NB4 (cell line): ENCODE results near the gene MAP2K3.
"Not testable (repeated sequence)": the region's sequence is repeated elsewhere in the genome, so short reads cannot be mapped to it uniquely, and the experiment has no call there.

Experiments used
- DNase-seq: peaks from one replicate; pipeline ENCODE4 v3.0.0; 2010; ENCODE audit warnings: low read depth
- H3K4me3 ChIP-seq: one replicate; pipeline ENCODE4 v1.5.1; 2011; ENCODE audit warnings: mild to moderate bottlenecking, low read depth, low read length, moderate library complexity
- CTCF ChIP-seq: IDR thresholded peaks from one replicate; pipeline ENCODE4 v1.5.1; 2012; ENCODE audit warnings: low read depth, low read length
- MAX ChIP-seq: IDR thresholded peaks from 2 replicates; pipeline ENCODE4 v1.6.1; 2011; ENCODE audit warnings: low read depth, low read length
- MYC ChIP-seq: IDR thresholded peaks from 2 replicates; pipeline ENCODE4 v1.6.1; 2011; ENCODE audit warnings: low read depth, low read length
- POLR2A ChIP-seq: IDR thresholded peaks from 2 replicates; pipeline ENCODE4 v1.6.1; 2011; ENCODE audit warnings: mild to moderate bottlenecking; ENCODE audit not compliant: insufficient read length; ENCODE audit errors: extremely low read depth

Gene MAP2K3

GRCh38 chr17:21344801-21345200 lies 60.3 kb downstream of the MAP2K3 start:
- H3K4me3 ChIP-seq, DNase-seq: not testable (repeated sequence)

GRCh38 chr17:21345236-21345635 lies 60.7 kb downstream of the MAP2K3 start:
- TF ChIP-seq MYC: no peak
- TF ChIP-seq POLR2A: no peak
- TF ChIP-seq CTCF: no peak
- TF ChIP-seq MAX: no peak
- no peak overlapping the region for H3K4me3 ChIP-seq
- DNase-seq: no peak

GRCh38 chr17:21346107-21346506 lies 61.6 kb downstream of the MAP2K3 start:
- H3K4me3 ChIP-seq: not testable (repeated sequence)

GRCh38 chr17:21346651-21347250 lies 62.2 kb downstream of the MAP2K3 start:
- not testable (repeated sequence) for H3K4me3 ChIP-seq, DNase-seq

More at GRCh38 chr17:21346107-21346506, 61.6 kb downstream of the MAP2K3 start:
- DNase-seq: not testable (repeated sequence)

- not testable (repeated sequence) for H3K4me3 ChIP-seq, DNase-seq
Measured at GRCh38 chr17:21347660-21348059, 63.1 kb downstream of the MAP2K3 start.

GRCh38 chr17:21348081-21348925 lies 63.8 kb downstream of the MAP2K3 start:
- not testable (repeated sequence) for H3K4me3 ChIP-seq, DNase-seq

- not testable (repeated sequence) for DNase-seq, H3K4me3 ChIP-seq
Measured at GRCh38 chr17:21348926-21349261, 64.4 kb downstream of the MAP2K3 start.

- not testable (repeated sequence) for H3K4me3 ChIP-seq, DNase-seq
Measured at GRCh38 chr17:21349358-21350050, 65.0 kb downstream of the MAP2K3 start.

GRCh38 chr17:21350495-21350894 lies 66.0 kb downstream of the MAP2K3 start:
- not testable (repeated sequence) for H3K4me3 ChIP-seq, DNase-seq

- DNase-seq: no peak
- no peak overlapping the region for H3K4me3 ChIP-seq
- no peak for TF ChIP-seq MYC
- TF ChIP-seq MAX: no peak
- TF ChIP-seq CTCF: no peak
- no peak for TF ChIP-seq POLR2A
Measured at GRCh38 chr17:21351366-21352065, 67.0 kb downstream of the MAP2K3 start.
